ENCODE measurements around the gene ARMC7.
"Not testable (repeated sequence)": the region's sequence is repeated elsewhere in the genome, so short reads cannot be mapped to it uniquely, and the experiment has no call there.

ARMC7 gene

GRCh38 chr17:75130059-75130631 lies 20.4 kb downstream of the ARMC7 start:
- DNase-seq = no peak

- peak; percentile 76 to 87 for DNase-seq
These were observed 21.0 kb downstream of the ARMC7 start for GRCh38 chr17:75130632-75131277.

- peak; percentile 81 to 84 for DNase-seq
These were observed 21.7 kb downstream of the ARMC7 start, which contains the start of gene NT5C for GRCh38 chr17:75131278-75132017. TSS of gene NT5C (minus strand) at chr17:75131742. CDS start at chr17:75131707, 35 bp downstream.

- DNase-seq = not testable (repeated sequence)
These were observed 22.5 kb downstream of the ARMC7 start for GRCh38 chr17:75132018-75133000.

GRCh38 chr17:75133001-75133400 lies 23.2 kb downstream of the ARMC7 start:
- DNase-seq = no peak

- not testable (repeated sequence) for DNase-seq
These were observed 24.0 kb downstream of the ARMC7 start for GRCh38 chr17:75133607-75134347.

- no peak for DNase-seq
These were observed 25.7 kb downstream of the ARMC7 start for GRCh38 chr17:75135452-75135851.

- DNase-seq = no peak
These were observed 26.2 kb downstream of the ARMC7 start for GRCh38 chr17:75135946-75136345.

- not testable (repeated sequence) for DNase-seq
These were observed 28.0 kb downstream of the ARMC7 start for GRCh38 chr17:75137762-75138161.

- DNase-seq = no peak
These were observed 28.8 kb downstream of the ARMC7 start for GRCh38 chr17:75138519-75138918.

- DNase-seq = no peak
These were observed 32.6 kb downstream of the ARMC7 start for GRCh38 chr17:75142236-75142971.

- peak; percentile 22 to 39 for DNase-seq
These were observed 35.2 kb downstream of the ARMC7 start for GRCh38 chr17:75144816-75145512.

- DNase-seq = no peak
These were observed 36.8 kb downstream of the ARMC7 start for GRCh38 chr17:75146592-75146991.

GRCh38 chr17:75147878-75148546 lies 38.2 kb downstream of the ARMC7 start:
- no peak for DNase-seq

- DNase-seq = peak in 1 of 2 experiments; percentile 25
These were observed 42.2 kb downstream of the ARMC7 start for GRCh38 chr17:75151930-75152329.

- no peak for DNase-seq
These were observed 42.8 kb downstream of the ARMC7 start for GRCh38 chr17:75152523-75152921.

- peak; percentile 61 to 65 for DNase-seq
These were observed 43.4 kb downstream of the ARMC7 start for GRCh38 chr17:75152922-75153779.

- DNase-seq = peak; percentile 26 to 47
These were observed 44.0 kb downstream of the ARMC7 start for GRCh38 chr17:75153780-75154194.

Data from Kasumi-1 (cell line).